Stimulated activated CD4-positive, alpha-beta T cell treated with anti-CD3 and anti-CD28 coated beads, Interleukin-12 subunit alpha, Interleukin-12 subunit beta, amount 100 ng/mL, for 24 hours (primary cell): ENCODE data around the gene SLC23A2.
"Not testable (repeated sequence)": the region's sequence is repeated elsewhere in the genome, so short reads cannot be mapped to it uniquely, and the experiment has no call there.

Experiments used
- DNase-seq, 2 experiments: peaks; one replicate each; pipeline ENCODE4 v3.0.0-alpha.2; 2020; ENCODE audit warnings: low read depth in 2 of 2

Gene SLC23A2

DNA sequence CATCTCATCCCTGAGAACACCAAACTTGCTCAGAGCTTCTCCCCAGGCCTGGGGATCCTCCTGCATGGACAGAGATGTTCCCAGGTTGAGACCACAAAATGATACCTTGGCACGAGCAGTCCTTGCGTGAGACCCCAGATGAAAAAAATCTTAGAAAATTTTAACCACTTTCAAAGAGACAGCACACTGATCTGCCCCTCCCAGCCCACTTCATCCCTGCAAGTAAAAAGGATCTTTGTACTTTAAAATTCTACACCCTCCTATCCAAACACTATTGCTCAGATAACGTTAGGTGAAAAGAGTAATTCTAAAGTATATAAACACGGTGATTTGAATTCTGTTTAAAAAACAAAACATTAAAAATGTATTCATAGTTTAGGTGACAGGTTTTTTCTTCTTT lies 98.5 kb downstream of the SLC23A2 start:
- DNase-seq = no peak

DNA sequence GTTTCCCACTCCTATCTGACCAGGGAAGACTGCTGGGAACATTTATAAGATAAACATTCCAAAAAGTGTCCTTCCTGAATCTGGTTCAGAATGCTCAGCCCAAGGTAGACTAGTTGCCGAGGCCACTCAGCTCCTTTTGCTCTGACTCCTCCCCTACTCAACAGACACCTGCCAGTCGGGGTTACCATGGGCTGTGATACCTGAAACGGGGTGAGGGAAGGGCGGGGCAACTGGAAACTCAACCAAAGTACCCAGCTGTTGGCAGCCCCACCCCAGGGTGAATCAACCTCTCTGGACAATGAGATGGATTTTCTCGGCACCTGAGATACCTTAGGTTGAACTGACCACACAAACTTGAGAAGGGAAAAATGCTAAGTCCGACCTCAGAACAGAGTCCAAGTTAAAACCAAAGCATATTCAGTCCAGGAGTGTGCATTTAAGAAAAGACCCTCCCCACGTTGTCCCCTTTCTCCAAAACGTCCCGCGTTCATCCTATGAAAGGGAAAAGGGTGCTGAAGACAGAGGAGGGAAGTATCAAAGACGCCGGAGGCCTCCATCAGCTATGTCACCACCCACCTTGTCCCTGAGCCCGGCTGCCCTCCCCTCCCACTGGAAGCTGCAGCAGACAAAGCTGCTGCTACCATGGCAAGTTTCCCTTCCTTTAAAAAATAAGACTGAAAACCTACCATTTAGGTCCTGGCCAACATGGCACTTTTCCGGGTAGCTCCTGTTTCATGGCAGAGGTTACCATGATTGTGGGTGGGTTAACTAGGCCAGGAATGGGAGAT lies 100.1 kb downstream of the SLC23A2 start:
- no peak for DNase-seq

DNA sequence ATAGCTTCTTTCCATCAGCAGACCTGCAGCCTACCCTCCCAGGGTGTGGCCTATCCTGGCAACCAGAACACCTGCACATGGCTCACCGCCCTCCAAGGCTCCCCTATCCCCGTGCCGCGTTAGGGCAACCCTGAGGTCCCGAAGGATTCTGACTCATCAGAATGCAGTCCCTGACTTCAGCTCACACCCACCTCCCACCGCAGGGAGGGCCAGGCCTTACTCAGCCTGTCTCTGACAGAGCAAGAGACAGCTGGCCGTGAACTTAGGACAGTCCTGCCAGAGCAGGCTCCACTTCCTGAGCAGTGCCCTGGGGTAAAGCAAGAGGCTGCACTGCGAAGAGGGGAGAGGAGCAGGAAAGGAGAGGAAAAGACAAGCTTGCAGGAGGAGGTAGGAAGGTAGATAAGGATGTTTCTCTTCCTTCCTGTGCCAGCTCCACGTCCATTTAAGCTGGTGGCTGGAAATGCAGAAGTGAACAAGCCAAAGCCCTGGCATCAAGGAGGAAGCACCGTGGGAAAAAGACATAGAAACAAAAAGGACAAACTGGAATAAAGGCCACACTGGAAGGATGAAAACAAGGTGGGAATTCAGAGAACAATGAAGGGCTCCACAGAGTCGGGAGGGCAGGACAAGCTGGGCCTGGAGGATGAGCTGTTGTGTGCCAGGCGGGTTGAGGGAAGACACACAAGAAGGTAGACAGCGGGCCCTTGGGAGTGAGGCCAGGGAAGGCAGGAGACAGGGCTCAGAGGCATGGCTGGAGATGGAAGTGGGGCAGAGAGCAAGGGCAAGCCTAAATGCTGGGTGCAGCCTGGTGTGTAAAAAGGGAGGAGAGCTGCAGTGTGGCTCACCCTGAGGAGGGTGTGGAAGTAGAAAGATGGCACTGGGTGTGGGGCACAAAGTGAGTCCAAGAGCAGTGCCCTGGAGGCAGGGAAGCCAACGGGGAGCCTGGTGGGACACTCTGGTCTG lies 102.7 kb downstream of the SLC23A2 start:
- no peak for DNase-seq

DNA sequence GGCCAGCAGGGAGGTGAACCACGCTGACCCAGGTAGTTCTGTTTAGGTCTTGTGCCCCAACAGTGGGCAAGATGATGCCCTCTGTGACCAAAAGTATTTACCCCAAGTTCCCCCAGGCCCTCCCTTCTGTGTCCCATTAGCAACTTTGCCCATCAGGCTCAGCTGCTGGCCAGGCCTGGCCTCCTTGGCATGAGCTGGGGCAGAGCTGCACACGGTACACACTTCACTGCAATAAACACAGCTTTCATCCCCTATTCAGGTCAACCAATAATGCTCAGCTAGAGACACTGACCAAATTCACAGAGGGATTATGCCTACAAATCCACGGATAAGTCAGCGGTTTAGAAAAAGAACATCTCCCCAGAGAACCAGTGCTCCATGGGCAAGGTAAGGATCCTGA lies 103.7 kb downstream of the SLC23A2 start:
- DNase-seq = no peak

DNA sequence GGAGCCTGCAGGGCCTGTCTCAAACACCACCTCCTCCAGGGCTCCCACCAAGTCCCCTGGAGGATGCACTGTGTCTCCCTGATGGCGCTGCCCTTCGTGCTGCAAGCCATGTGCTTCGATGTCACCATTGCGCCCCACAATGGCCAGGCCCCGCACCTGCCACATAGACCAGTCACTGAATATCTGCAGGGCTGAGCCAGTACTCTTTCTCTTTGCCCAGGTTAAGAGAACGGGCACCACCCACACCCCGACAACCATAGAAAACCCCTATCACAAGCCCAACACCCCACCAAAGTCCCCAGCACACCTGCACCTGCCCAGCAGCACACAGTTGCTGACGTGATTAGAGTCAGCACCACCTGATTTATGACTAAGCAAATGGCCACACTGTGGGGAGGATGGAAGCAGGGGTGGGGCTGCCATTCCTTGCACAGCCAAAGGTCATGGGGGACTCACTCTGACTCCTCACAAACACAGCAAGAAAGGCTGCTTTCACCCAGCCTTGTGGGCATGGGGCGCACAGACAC lies 104.3 kb downstream of the SLC23A2 start:
- no peak for DNase-seq

DNA sequence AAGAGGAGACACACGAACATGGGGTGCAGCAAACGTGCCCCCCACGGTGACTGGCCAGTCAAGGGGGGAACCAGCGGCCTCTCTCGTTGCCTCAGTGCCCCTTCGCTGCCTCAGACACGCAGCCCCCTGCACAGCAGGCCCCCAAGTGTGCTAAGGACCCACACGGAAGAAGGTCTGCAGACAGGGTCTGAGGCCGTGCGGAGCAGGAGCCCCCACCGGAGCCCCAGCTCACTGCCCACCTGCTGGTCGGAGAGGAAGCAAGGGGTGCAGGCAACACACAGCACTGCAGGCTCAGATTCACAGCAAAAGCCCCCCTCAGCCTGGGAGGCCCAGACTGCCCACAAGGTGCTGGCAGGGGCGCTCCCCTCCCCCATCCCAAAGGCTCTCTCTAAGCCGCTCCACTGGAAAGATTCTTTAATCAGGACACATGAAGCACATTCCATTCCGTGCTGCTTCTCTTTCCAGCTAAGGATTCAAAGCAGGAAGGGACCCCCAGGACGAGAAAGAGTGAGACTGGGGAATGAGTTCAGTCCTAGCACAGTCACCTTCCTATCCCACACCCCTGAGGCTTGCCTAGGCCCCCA lies 105.1 kb downstream of the SLC23A2 start:
- no peak for DNase-seq

DNA sequence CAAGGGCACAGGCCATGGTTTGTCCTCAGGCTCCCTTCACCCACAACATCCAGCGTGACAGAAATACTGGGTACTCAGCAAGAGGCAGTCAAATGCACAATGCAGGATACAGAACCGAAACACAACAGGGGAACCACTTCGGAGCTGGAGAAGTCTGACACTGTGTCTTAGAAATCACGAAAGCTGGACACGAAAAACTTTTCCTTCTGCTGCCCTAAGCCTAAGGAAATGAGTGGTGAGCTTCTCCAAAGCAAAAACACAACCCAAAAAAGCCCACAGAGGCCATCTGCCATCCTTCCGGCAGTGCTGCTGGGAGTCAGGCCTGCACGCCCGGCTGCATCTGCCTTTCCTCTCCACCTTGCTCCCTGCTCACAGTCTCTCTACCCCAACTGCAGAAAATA lies 106.3 kb downstream of the SLC23A2 start:
- DNase-seq = no peak

DNA sequence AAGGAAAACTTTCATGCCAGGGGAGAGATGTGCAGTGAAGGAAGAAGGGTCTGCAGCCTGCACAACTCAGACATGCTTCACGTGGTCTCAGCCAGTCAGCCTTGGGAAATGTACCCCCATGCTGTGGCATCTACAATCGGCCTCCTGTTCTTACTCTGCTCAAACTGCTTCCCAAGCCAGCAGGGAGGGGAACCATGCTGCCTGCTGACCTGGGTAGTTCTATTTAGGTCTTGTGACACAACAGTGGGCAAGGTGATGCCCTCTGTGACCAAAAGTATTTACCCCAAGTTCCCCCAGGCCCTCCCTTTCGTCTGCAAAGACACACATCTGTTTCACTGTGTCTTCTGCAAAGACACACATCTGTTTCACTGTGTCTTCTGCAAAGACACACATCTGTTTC lies 106.9 kb downstream of the SLC23A2 start:
- no peak for DNase-seq

DNA sequence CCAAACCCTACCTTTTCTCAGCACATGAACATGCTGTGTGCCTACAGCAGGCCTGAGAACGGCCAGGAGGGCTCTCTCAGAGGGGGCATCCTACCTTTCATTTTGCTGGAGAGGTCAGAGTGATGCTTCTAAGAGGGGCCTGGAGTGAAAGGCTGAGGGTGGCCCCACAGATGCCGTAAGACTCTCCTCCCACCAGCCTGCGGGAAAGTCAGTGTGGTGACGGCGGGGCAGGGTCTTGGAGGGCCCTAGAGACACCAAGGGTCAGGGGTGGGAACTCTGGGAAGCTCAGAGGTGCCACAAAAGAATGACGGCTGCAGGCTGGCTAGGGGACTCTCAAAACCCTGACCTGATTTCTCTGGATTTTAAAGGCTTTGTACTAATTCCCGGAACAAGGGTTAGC lies 107.6 kb downstream of the SLC23A2 start:
- no peak for DNase-seq

DNA sequence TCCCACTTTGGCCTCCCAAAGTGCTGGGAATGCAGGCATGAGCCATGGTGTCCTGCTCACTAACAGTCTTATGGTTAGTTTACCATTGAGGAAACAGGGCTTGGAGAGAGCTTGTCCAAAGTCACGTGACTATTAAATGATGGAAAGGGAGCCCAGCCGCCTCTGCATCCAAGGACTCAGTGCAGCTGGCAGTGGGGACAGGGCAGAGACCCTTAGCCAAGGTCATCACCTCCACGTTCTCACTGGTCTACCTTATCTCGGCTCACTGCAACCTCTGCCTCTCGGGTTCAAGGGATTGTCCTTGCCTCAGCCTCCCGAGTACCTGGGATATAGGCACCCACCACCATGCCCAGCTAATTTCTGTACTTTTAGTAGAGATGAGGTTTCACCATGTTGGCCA lies 109.3 kb downstream of the SLC23A2 start:
- no peak for DNase-seq

DNA sequence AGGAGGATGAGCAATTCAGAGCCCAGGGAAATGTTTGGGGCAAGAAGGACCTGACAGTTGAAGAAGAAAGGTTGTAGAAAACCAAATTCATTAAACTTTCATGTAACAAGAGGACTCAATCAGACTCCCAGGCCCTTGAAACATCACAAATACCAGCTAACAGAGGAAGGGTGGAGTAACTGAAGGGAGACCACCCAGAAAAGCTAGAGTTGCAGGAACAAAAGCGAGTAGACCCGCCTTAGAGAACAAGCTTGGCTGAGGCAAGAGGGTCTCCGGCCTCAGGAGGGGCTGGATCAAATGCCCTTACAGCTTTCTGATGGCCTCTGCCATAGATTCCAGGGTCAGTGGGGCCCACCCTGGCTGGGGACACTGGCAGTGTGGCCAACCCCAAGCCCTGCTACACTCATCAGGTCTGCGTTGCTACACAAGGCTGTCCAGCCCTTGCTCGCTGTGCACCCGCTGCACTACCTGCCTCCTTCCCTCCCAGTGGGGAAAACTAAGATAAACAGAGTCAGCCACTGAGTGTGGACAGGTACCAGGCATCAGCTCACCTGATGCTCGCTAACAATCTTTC lies 110.0 kb downstream of the SLC23A2 start:
- DNase-seq = no peak

DNA sequence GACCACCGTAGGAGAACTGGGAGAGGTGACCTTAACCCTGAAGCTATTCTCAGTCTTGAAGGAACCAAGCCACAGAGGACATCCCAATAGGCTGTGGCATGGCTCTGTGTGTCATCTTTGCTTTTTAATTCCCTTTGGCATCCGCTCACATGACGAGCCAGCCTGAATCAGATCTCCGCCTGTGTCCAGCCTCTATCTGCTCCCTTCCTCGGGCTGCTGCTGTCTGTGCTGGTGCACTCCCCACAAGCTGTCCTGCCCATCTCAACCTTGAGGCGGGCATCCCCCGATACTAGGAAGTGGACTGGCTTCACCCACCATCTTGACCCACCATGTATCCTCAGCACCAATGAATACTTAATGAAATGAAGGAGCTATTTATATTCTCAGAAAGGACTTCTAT lies 111.9 kb downstream of the SLC23A2 start:
- DNase-seq = no peak

DNA sequence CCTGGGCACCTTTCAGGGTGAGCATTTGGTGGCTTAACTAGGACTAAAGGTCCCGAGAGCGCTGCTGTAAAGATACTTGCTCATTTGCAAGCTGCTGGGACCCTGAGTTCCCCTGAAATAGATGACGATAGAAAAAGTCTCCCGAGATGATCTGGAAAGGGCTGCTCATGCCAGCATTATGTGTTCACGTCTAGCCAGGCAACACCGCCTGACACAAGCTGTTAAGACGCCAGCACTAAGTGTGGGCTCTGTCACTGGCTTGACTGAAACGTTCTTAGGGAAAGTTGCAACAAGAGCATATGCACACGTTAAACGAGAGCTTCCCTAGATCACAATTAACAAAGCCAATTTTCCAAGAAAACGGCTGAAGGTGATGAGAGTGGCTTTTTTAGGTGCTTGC lies 113.7 kb downstream of the SLC23A2 start:
- no peak for DNase-seq

DNA sequence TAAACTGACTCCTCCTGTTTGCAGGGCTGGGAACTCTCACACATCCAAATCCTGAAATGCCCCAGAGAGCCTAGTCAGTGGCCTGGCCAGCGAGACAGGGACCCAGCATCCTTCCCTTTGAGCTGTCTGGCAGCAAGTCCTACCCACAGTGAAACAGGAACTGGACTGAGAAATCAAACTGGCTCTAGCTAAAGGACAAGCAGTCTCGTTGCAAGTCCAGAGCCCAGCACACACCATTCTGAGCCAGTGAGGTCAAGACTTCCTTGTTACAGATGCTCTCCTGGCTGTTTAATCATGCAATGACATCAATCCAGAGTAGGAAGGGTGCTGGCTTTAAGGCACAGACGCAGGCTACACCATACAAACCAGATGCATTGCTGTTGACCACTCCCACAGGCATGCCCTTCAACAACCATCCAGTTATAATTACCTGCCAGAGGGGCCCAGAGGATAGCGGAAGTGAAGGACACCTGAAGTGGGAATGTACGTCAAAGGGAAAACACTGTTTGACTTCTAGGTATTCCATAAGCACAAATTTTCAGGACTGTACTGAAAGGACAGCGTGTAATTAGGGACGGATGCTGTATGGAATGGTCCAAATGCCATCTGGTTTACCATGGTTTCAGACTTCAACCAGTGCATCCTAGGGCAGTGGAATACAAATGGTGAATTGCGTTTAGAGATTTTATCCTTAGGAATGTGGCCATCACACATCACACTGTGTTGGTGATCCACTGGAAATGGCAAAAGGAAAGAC lies 114.4 kb downstream of the SLC23A2 start:
- DNase-seq = no peak

DNA sequence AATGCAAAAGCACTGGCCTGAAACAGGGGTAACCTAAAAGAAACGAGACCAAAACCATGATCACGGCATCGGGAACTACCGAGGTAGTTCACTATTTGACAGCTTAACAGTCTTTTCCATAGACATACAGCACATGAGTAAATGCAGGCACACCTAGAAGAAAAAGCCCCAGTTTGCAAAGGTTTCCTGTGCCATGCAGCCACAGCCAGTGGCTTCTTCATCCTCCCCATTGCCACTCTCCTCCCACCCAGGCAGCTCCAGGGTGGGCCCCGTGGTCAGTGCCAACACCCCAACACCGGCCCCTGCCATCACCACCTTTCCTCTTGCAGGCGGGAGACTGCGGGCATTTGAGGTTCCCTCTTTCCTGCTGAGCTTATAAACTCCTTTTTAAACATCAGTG lies 115.4 kb downstream of the SLC23A2 start:
- DNase-seq = no peak

DNA sequence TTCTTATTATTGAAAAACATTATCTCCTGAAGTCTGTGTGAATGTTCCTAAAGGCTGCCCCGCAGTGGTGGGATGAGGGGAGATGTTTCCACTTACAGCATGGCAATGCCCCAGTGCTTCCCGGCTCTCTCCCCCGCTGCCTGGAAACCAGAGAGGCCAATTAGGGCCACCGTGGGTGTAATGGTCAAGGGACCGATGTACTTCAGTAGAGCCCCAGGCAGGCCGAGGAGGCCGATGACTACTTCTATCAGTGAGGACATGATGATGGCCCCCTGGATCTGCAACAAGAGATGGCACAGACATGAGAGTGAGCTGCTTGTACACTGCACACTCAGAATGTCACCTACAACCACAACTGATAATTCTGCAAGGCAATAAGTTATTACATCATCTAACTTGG lies 117.8 kb downstream of the SLC23A2 start:
- no peak for DNase-seq

DNA sequence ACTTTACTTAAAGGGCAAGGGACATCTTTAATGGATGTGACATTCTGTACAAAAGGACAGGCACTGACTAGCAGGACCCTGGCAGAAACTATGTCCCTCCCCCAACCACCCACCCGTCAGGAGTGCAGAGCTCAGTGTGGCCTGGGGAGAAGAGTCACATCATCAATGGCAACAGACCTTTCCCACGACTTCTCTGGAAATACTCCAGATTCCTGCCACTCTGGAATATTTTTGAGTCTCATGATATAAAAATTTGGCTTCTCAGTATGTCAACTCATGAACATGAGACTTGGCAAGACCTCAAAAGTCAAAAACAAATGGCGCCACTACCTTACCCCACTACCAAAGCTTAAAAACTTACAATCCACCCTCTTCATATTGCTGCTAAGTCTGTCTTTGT lies 118.3 kb downstream of the SLC23A2 start:
- no peak for DNase-seq

DNA sequence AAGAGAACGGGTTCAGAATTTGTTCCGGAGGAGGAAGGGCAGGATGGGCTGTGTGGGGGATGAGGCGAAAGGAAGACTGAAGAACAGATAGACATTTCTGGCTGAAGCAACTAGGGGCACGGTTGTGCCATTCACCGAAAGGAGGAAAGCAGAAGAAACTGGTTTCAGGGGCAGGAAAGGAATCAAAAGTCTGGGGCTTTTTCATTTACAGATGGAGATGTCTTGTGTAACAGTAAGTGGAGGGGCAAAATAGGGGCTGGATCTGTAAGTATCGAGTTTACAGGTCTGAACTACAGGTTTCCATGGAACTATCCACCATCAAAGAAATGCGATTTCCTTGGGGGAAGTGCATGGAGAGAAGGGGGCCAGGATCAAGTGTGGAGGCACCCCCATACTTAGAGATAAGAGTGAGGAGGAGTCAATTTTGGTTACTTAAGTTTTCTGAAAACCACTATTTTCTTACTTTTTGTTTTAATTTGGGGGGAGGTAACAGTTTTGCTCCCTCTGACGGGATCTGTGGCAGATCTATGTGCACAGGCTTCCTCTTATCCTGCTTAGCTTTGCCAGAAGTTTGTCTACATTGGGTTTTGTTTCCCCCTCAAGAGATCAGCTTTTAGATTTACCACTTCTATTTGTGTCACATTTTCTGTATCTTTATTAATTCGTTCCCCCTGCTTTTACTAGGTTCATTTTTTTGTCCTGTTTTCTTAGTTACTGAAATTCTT lies 120.1 kb downstream of the SLC23A2 start:
- DNase-seq = no peak

DNA sequence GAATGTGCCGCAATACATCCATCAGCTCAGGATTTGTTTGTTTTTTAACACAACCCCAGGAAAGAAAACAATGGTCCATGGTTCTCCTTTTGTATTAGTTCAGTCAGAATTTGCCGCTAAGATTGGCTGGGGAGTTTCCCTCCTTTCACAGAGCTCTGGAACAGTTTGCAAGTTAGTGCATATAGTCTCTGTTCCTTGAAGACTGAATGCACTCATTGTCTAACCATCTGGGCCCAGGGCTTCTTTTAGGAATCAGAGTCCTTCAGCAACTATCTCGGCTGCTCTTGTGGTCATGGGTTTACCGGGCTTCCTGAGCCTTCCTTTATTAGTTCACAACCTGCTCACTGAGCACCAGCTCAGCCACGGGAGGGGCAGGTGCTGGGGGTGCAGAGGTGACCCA lies 121.3 kb downstream of the SLC23A2 start:
- no peak for DNase-seq

DNA sequence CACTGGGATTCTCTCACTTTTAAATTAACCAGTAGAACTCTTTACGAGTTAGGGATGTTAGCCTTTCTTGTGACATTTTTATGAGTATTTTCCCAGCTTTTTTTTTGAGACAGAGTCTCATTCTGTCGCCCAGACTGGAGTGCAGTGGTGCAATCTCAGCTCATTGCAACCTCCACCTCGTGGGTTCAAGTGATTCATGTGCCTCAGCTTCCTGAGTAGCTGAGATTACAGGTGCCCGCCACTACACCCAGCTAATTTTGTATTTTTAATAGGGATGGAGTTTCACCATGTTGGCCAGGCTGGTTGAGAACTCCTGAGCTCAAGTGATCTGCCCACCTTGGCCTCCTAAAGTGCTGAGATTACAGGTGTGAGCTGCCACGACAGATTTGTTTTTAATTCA lies 123.2 kb downstream of the SLC23A2 start:
- DNase-seq = not testable (repeated sequence)

DNA sequence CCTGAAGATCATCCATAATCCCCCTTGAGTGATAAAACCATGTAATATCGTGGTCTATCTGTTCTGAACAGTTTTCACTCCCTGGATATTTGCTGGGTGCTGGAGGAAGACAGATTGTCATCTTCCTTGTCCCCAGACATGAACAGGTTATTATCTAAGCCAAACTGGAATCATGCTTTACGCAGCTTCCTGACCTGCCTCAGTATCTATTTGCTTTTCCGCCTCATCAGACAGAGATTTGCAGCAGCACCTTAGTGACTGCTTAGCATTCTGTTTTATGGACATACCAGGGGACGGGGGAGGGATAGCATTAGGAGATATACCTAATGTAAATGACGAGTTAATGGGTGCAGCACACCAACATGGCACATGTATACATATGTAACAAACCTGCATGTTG lies 124.6 kb downstream of the SLC23A2 start:
- no peak for DNase-seq
